K562 (cell line): ENCODE data around the gene TRDMT1. TPM values are rescaled to one million over a fixed set of nuclear protein-coding genes. Genes with fewer than 3 reads are reported as not detected.

ENCODE experiments used
- ARNT ChIP-seq, 2 experiments: fragments of 450-650 bp; IDR thresholded peaks; 2 replicates each; pipeline ENCODE4 v1.6.1; 2016; ENCODE audit warnings: mild to moderate bottlenecking in 1 of 2
- CHD4 ChIP-seq: fragments of 200-600 bp; sonication (generic); IDR thresholded peaks from 3 replicates; pipeline ENCODE4 v1.6.1; 2012; ENCODE audit warnings: low read depth, mild to moderate bottlenecking, mixed read lengths, low read length, inconsistent platforms; ENCODE audit not compliant: insufficient read depth, insufficient replicate concordance, poor library complexity, severe bottlenecking
- ESRRB ChIP-seq: fragments of 250-450 bp; sonication (Bioruptor Pico); IDR thresholded peaks from 2 replicates; pipeline ENCODE4 v1.5.0; 2020; ENCODE audit warnings: mild to moderate bottlenecking, moderate library complexity, borderline replicate concordance
- ETV1 ChIP-seq: fragments of 450-650 bp; conservative IDR thresholded peaks from 2 replicates; pipeline ENCODE4 v1.6.1; 2016; ENCODE audit warnings: missing genetic modification characterization, control low read depth, low read depth, missing compliant biosample characterization
- HNRNPUL1 ChIP-seq: fragments of 200-400 bp; formaldehyde crosslinking; IDR thresholded peaks from 2 replicates; pipeline ENCODE4 v1.6.1; 2017; ENCODE audit warnings: low read length
- ILK ChIP-seq: fragments of 450-650 bp; IDR thresholded peaks from 2 replicates; pipeline ENCODE4 v1.6.1; 2016; ENCODE audit warnings: missing genetic modification characterization, low read depth, mild to moderate bottlenecking, missing compliant biosample characterization, moderate library complexity, borderline replicate concordance
- IRF2 ChIP-seq: sonication (generic); formaldehyde crosslinking; IDR thresholded peaks from 2 replicates; pipeline ENCODE4 v1.8.1; 2022; ENCODE audit warnings: mild to moderate bottlenecking, missing genetic modification reagents
- KDM5B ChIP-seq: fragments of 200-600 bp; sonication (generic); IDR thresholded peaks from 2 replicates; pipeline ENCODE4 v1.6.1; 2012; ENCODE audit warnings: low read depth, mild to moderate bottlenecking, moderate library complexity, low read length, control low read depth, inconsistent platforms; ENCODE audit not compliant: insufficient replicate concordance
- MYC ChIP-seq, 2 experiments: fragments of 250-450 bp in 1 of 2; sonication (Bioruptor Pico) in 1 of 2; IDR thresholded peaks; 2 replicates each; pipeline versions ENCODE4 v1.5.1 to v1.6.1; 2012 to 2021; ENCODE audit warnings: low read depth in 2 of 2, borderline replicate concordance in 1 of 2, improper control_type of control experiment in 1 of 2, low read length in 1 of 2, mild to moderate bottlenecking in 1 of 2, moderate library complexity in 1 of 2
- NEUROD1 ChIP-seq: fragments of 150-350 bp; IDR thresholded peaks from 2 replicates; pipeline ENCODE4 v1.6.1; 2014; ENCODE audit warnings: borderline replicate concordance, low read length, low read depth; ENCODE audit not compliant: partially characterized antibody
- POLR2AphosphoS5 ChIP-seq: IDR thresholded peaks from 2 replicates; pipeline ENCODE4 v1.6.1; 2011; ENCODE audit warnings: mild to moderate bottlenecking, low read depth, low read length, moderate library complexity; ENCODE audit not compliant: control insufficient read depth, insufficient read depth
- RNF2 ChIP-seq: sonication (generic); IDR thresholded peaks from 2 replicates; pipeline ENCODE4 v1.6.1; 2016
- SMARCE1 ChIP-seq: fragments of 450-650 bp; IDR thresholded peaks from 2 replicates; pipeline ENCODE4 v1.7.1; 2016; ENCODE audit warnings: mild to moderate bottlenecking
- SMC3 ChIP-seq: conservative IDR thresholded peaks from 2 replicates; pipeline ENCODE4 v1.6.1; 2011; ENCODE audit warnings: low read depth, low read length, improper control_type of control experiment; ENCODE audit not compliant: insufficient read depth
- TAF1 ChIP-seq: IDR thresholded peaks from 2 replicates; pipeline ENCODE4 v1.6.1; 2011; ENCODE audit warnings: mild to moderate bottlenecking, low read length, moderate library complexity; ENCODE audit not compliant: insufficient read depth, control insufficient read depth, severe bottlenecking; ENCODE audit errors: extremely low read depth
- TBL1XR1 ChIP-seq, 2 experiments: IDR thresholded peaks; 2 replicates each; pipeline ENCODE4 v1.6.1; 2012; ENCODE audit warnings: improper control_type of control experiment in 2 of 2, low read length in 2 of 2, mild to moderate bottlenecking in 1 of 2
- TFAM ChIP-seq: fragments of 250-450 bp; sonication (Bioruptor Pico); conservative IDR thresholded peaks from 2 replicates; pipeline ENCODE4 v1.5.0; 2021; ENCODE audit warnings: mild to moderate bottlenecking, moderate library complexity
- TGIF2 ChIP-seq: sonication (generic); formaldehyde crosslinking; IDR thresholded peaks from 2 replicates; pipeline ENCODE4 v1.8.1; 2022; ENCODE audit warnings: mild to moderate bottlenecking, missing genetic modification reagents, moderate library complexity
- WHSC1 ChIP-seq: IDR thresholded peaks from one replicate; pipeline ENCODE4 v1.6.1; 2012; ENCODE audit warnings: low read length, control low read depth, inconsistent platforms
- ZC3H4 ChIP-seq: sonication (generic); formaldehyde crosslinking; IDR thresholded peaks from 2 replicates; pipeline ENCODE4 v1.9.0; 2021; ENCODE audit warnings: missing genetic modification reagents, borderline replicate concordance
- ZFX ChIP-seq: sonication (generic); formaldehyde crosslinking; IDR thresholded peaks from 2 replicates; pipeline ENCODE4 v1.8.0; 2022; ENCODE audit warnings: mild to moderate bottlenecking, missing genetic modification reagents, moderate library complexity
- ZNF699 ChIP-seq: fragments of 250-450 bp; sonication (Bioruptor Pico); IDR thresholded peaks from 2 replicates; pipeline ENCODE4 v1.8.0; 2021; ENCODE audit warnings: mild to moderate bottlenecking, moderate library complexity; ENCODE audit not compliant: insufficient replicate concordance
- ZNF75A ChIP-seq: fragments of 450-650 bp; formaldehyde crosslinking; IDR thresholded peaks from 2 replicates; pipeline ENCODE4 v1.4.0; 2020; ENCODE audit warnings: mild to moderate bottlenecking
- ZNF766 ChIP-seq: fragments of 200-800 bp; sonication (Bioruptor generic); conservative IDR thresholded peaks from 2 replicates; pipeline ENCODE4 v1.6.1; 2016; ENCODE audit warnings: missing genetic modification characterization, missing compliant biosample characterization
- polyA plus RNA-seq, 8 experiments: library from polyadenylated mRNA; depleted of rRNA in 4 of 8; stranded (reverse) in 5 of 8; unstranded in 3 of 8; fragments of >200 nt; fragmentation: Nextera tagmentation in 2 of 8; fragmentation: Illumina TruSeq in 1 of 8; extraction: Ambion mirVana in 2 of 8; extraction: Trizol in 1 of 8; gene quantifications; 2 replicates each; pipeline versions ENCODE4 v1.2.1 to v1.2.3, GENCODE V29; 2011 to 2014; ENCODE audit warnings: inconsistent platforms in 1 of 8, missing spikeins in 1 of 8
- total RNA-seq, 7 experiments: library from RNA; depleted of rRNA in 6 of 7; stranded (reverse); fragments of >200 nt in 6 of 7; fragmentation: Illumina TruSeq in 2 of 7; extraction: Trizol in 2 of 7; gene quantifications; 2 replicates each; pipeline versions ENCODE4 v1.2.1 to v1.2.3, GENCODE V29; 2011 to 2021; ENCODE audit warnings: low replicate concordance in 1 of 7
- TF ChIP-seq, protein P1 (sequence below): fragments of 250-450 bp; sonication (Bioruptor Pico); IDR thresholded peaks from 2 replicates; pipeline ENCODE4 v1.5.0; 2021
- TF ChIP-seq, protein P2 (sequence below): sonication (generic); formaldehyde crosslinking; IDR thresholded peaks from 2 replicates; pipeline ENCODE4 v1.9.0; 2022; ENCODE audit warnings: mild to moderate bottlenecking, missing genetic modification reagents

TRDMT1 gene
- total and polyA plus RNA-seq, 9 of the 15 experiments (the other 6 are each of a cell fraction or from before 2014, with no cell fraction given), result 5.4 to 12.6 (median 9.3) TPM

DNA sequence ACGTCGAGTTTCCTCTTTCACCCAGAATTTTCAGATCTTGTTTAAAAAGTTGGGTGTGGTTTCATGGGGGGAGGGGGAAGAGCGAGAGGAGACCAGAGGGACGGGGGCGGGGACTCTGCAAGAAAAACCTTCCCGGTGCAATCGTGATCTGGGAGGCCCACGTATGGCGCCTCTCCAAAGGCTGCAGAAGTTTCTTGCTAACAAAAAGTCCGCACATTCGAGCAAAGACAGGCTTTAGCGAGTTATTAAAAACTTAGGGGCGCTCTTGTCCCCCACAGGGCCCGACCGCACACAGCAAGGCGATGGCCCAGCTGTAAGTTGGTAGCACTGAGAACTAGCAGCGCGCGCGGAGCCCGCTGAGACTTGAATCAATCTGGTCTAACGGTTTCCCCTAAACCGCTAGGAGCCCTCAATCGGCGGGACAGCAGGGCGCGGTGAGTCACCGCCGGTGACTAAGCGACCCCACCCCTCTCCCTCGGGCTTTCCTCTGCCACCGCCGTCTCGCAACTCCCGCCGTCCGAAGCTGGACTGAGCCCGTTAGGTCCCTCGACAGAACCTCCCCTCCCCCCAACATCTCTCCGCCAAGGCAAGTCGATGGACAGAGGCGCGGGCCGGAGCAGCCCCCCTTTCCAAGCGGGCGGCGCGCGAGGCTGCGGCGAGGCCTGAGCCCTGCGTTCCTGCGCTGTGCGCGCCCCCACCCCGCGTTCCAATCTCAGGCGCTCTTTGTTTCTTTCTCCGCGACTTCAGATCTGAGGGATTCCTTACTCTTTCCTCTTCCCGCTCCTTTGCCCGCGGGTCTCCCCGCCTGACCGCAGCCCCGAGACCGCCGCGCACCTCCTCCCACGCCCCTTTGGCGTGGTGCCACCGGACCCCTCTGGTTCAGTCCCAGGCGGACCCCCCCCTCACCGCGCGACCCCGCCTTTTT, 26.9 kb upstream of the TRDMT1 start, which contains the start of gene VIM (continued):
- TF ChIP-seq ZC3H4 (CRISPR knock-in tag) (no peak), ZNF766 (CRISPR knock-in tag) (no peak; the same call in 1 of the 2 replicates), ILK (tag) (no peak), SMC3 (no peak; the same call in 1 of the 2 replicates), ARNT (IDR thresholded peaks at IDR 0.05) (no peak; a peak in 1 of 4 replicates), RNF2 (peak; percentile 89), NEUROD1 (peak; percentile 88), TAF1 (peak; percentile 36), TBL1XR1 (IDR thresholded peaks at IDR 0.05; ENCODE audit: low read length in 2 of 2) (peak in 1 of 2 experiments; percentile 27; a peak in 1 of 4 replicates), HNRNPUL1 (no peak), ZFX (peak; percentile 74), ETV1 (tag) (peak; percentile 56), SMARCE1 (peak; percentile 96), MYC (IDR thresholded peaks at IDR 0.05; ENCODE audit: low read depth, low read length) (peak; percentile 7), MYC (CRISPR knock-in tag; IDR thresholded peaks at IDR 0.05; ENCODE audit: borderline replicate concordance, low read depth) (no peak), POLR2AphosphoS5 (peak; percentile 68), CHD4 (no peak), ZNF75A (peak; percentile 40; the same call in 1 of the 2 replicates), ZNF699 (no peak), KDM5B (peak; percentile 67), TGIF2 (no peak), TFAM (CRISPR knock-in tag) (no peak), WHSC1 (no peak), IRF2 (CRISPR knock-in tag) (no peak), ESRRB (CRISPR knock-in tag) (no peak)
- TF ChIP-seq, protein P1, sequence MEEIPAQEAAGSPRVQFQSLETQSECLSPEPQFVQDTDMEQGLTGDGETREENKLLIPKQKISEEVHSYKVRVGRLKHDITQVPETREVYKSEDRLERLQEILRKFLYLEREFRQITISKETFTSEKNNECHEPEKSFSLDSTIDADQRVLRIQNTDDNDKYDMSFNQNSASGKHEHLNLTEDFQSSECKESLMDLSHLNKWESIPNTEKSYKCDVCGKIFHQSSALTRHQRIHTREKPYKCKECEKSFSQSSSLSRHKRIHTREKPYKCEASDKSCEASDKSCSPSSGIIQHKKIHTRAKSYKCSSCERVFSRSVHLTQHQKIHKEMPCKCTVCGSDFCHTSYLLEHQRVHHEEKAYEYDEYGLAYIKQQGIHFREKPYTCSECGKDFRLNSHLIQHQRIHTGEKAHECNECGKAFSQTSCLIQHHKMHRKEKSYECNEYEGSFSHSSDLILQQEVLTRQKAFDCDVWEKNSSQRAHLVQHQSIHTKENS (CRISPR knock-in tag), result no peak
- TF ChIP-seq, protein P2, sequence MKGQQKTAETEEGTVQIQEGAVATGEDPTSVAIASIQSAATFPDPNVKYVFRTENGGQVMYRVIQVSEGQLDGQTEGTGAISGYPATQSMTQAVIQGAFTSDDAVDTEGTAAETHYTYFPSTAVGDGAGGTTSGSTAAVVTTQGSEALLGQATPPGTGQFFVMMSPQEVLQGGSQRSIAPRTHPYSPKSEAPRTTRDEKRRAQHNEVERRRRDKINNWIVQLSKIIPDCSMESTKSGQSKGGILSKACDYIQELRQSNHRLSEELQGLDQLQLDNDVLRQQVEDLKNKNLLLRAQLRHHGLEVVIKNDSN (CRISPR knock-in tag), result no peak
